ENCODE measurements around the gene C16orf74. TPM values are rescaled to one million over a fixed set of nuclear protein-coding genes. Genes with fewer than 3 reads are reported as not detected.
A peak's percentile ranks its signal among the peaks of the same experiment; 100 is the strongest.

The C16orf74 gene
- total RNA-seq, 1 donor from 2014 or later, result 2.1 TPM

DNA sequence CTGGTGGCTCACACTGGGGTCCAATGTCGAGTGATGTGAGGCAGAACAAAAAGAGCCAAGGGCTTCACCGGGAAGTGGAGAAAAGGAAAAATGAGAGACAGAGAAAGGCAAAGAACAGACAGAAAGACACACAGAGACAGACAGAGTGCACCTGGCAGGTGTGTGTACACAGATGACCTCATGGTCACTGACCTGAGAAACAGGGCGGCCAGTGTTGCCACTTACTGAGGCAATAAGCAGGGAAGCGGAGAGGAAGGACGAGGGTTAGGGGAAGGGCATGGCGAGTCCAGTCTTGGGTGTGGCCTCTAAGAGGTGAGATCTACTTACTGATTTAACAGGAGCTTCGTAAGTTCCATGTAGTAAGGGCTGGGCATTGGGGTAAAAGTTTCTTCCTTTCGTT lies 69.6 kb downstream of the C16orf74 start:
- H3K9me3 Mint-ChIP-seq (ENCODE audit: unreplicated experiment), result no peaks in the 10 kb centered on the region
- TF ChIP-seq, protein P1, sequence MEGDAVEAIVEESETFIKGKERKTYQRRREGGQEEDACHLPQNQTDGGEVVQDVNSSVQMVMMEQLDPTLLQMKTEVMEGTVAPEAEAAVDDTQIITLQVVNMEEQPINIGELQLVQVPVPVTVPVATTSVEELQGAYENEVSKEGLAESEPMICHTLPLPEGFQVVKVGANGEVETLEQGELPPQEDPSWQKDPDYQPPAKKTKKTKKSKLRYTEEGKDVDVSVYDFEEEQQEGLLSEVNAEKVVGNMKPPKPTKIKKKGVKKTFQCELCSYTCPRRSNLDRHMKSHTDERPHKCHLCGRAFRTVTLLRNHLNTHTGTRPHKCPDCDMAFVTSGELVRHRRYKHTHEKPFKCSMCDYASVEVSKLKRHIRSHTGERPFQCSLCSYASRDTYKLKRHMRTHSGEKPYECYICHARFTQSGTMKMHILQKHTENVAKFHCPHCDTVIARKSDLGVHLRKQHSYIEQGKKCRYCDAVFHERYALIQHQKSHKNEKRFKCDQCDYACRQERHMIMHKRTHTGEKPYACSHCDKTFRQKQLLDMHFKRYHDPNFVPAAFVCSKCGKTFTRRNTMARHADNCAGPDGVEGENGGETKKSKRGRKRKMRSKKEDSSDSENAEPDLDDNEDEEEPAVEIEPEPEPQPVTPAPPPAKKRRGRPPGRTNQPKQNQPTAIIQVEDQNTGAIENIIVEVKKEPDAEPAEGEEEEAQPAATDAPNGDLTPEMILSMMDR (IDR thresholded peaks at IDR 0.05), result no peak
- H3K36me3 Mint-ChIP-seq (ENCODE audit: unreplicated experiment), result peaks cover 4% of the 10 kb centered on the region
- no peaks in the 10 kb centered on the region for H3K27me3 Mint-ChIP-seq (ENCODE audit: unreplicated experiment)
- H3K27ac Mint-ChIP-seq (ENCODE audit: unreplicated experiment), result no peak overlapping the region
- no peak overlapping the region for H3K4me3 Mint-ChIP-seq (ENCODE audit: unreplicated experiment)
- no peak for DNase-seq (ENCODE audit: extremely low spot score, unreplicated experiment)
- no peaks in the 10 kb centered on the region for H3K4me1 Mint-ChIP-seq (ENCODE audit: unreplicated experiment)

DNA sequence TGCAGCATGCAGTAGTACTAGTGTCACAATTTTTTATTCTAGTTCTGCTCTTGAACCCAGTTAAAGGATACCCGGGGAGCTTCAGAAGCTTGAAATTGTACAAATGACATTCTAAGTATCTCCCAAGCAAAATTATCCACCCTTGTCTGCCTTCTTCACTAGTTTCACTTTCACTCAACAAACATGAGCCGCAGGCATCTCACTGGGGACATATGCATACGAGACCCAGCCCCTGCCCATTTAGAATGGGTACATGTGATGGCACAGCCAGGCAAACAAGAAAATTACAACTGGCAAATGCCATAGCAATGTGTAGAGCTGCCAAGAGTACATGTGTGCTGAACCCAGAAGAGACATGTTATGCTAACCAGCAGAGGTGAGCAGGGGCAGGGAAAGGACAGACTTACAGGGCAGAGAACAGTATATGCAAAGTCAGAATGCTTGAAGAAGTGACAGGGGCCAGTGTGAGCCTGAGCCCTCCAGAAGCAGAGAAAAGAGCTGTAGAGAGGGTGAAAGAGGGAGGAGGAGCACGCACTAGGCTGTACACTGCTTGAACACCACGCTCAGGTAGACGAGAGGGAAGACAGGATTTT lies 70.4 kb downstream of the C16orf74 start:
- no peaks in the 10 kb centered on the region for H3K9me3 Mint-ChIP-seq (ENCODE audit: unreplicated experiment)
- no peaks in the 10 kb centered on the region for H3K4me1 Mint-ChIP-seq (ENCODE audit: unreplicated experiment)
- peak overlapping the region; percentile 19 for H3K27ac Mint-ChIP-seq (ENCODE audit: unreplicated experiment)
- peaks cover 9% of the 10 kb centered on the region for H3K36me3 Mint-ChIP-seq (ENCODE audit: unreplicated experiment)
- TF ChIP-seq, protein P1 (IDR thresholded peaks at IDR 0.05), result no peak
- no peak overlapping the region for H3K4me3 Mint-ChIP-seq (ENCODE audit: unreplicated experiment)
- DNase-seq (ENCODE audit: extremely low spot score, unreplicated experiment), result no peak
- H3K27me3 Mint-ChIP-seq (ENCODE audit: unreplicated experiment), result no peaks in the 10 kb centered on the region

DNA sequence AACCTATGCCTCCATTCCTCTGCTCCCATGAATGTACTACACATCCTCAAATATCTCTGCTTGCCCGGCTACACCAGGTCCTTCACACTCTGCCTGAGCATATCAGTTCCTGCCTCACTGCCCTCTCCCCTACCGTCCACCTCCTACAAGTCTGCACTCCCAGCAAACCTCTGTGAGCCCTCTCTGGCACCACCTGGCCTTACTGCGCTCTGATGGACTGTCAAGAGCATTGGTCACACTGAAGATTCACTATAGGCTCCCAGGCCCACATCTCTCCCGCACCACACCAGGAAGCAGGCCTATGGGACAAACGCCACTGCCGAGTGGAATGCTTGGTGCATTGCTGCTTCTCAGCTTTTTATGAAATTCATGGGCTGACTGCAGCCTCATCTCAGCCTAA lies 71.0 kb downstream of the C16orf74 start:
- Mint-ChIP-seq H3K27ac (ENCODE audit: unreplicated experiment) (no peak overlapping the region), H3K36me3 (ENCODE audit: unreplicated experiment) (peaks cover 13% of the 10 kb centered on the region), H3K4me1 (ENCODE audit: unreplicated experiment) (no peaks in the 10 kb centered on the region), H3K27me3 (ENCODE audit: unreplicated experiment) (no peaks in the 10 kb centered on the region), H3K9me3 (ENCODE audit: unreplicated experiment) (no peaks in the 10 kb centered on the region), H3K4me3 (ENCODE audit: unreplicated experiment) (no peak overlapping the region)
- TF ChIP-seq, protein P1 (IDR thresholded peaks at IDR 0.05), result no peak
- DNase-seq (ENCODE audit: extremely low spot score, unreplicated experiment), result no peak

DNA sequence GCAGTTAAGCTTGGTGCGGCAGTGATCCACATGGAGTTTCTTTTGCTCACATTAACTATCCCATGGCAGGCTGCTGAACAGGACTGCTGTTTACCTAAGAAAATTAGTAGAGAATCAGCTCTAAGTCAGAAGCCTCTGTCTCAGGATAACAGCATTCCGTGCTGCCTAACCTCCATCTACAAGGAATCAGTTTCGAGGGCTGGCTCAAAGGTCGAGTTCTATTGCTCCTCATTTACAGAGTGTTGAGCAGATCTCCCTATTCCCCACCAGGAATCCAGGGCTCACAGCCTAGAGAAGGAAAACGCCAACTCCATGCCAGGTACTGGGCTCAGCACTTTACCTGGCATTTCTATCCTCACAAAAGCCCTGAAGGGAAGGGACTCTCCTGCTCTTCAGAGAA lies 72.1 kb downstream of the C16orf74 start:
- Mint-ChIP-seq H3K4me3 (ENCODE audit: unreplicated experiment) (no peak overlapping the region), H3K4me1 (ENCODE audit: unreplicated experiment) (no peaks in the 10 kb centered on the region), H3K36me3 (ENCODE audit: unreplicated experiment) (peaks cover 22% of the 10 kb centered on the region), H3K27me3 (ENCODE audit: unreplicated experiment) (no peaks in the 10 kb centered on the region), H3K9me3 (ENCODE audit: unreplicated experiment) (no peaks in the 10 kb centered on the region), H3K27ac (ENCODE audit: unreplicated experiment) (no peak overlapping the region)
- no peak for DNase-seq (ENCODE audit: extremely low spot score, unreplicated experiment)
- TF ChIP-seq, protein P1 (IDR thresholded peaks at IDR 0.05), result no peak

DNA sequence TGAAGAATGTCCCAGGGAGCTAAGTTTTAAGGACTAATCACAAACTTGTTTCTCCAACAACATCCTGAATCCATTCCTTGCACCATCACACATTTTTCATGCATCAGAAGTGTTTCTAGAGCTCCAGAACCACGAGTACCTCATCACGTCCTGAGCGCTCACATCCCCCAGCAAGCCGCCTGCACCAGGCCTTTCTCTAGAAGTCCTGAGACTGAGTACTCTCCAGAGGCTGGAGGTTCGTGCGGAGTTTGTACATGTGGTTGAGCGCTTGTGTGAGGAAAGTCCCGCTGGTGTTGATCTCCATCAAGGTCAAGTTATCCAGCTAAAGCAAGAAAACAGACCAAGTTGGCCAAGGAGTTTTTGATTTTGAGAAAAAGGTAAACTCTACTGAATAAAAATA lies 72.9 kb downstream of the C16orf74 start:
- no peak overlapping the region for H3K4me3 Mint-ChIP-seq (ENCODE audit: unreplicated experiment)
- no peaks in the 10 kb centered on the region for H3K9me3 Mint-ChIP-seq (ENCODE audit: unreplicated experiment)
- no peak overlapping the region for H3K27ac Mint-ChIP-seq (ENCODE audit: unreplicated experiment)
- peaks cover 24% of the 10 kb centered on the region for H3K36me3 Mint-ChIP-seq (ENCODE audit: unreplicated experiment)
- H3K27me3 Mint-ChIP-seq (ENCODE audit: unreplicated experiment), result no peaks in the 10 kb centered on the region
- TF ChIP-seq, protein P1 (IDR thresholded peaks at IDR 0.05), result no peak
- no peak for DNase-seq (ENCODE audit: extremely low spot score, unreplicated experiment)
- no peaks in the 10 kb centered on the region for H3K4me1 Mint-ChIP-seq (ENCODE audit: unreplicated experiment)

Data from osteocyte (in vitro differentiated cells).